GM21723 (cell line): Measurements from ENCODE around the gene CDKL2.
"Not testable (repeated sequence)": the region's sequence is repeated elsewhere in the genome, so short reads cannot be mapped to it uniquely, and the experiment has no call there.

Source experiments
- ATAC-seq: cut with Tn5 transposase; IDR thresholded peaks from one replicate; pipeline ENCODE4 v1.9.1; 2021; ENCODE audit warnings: mild to moderate bottlenecking, moderate library complexity; ENCODE audit not compliant: unreplicated experiment

Gene CDKL2

DNA sequence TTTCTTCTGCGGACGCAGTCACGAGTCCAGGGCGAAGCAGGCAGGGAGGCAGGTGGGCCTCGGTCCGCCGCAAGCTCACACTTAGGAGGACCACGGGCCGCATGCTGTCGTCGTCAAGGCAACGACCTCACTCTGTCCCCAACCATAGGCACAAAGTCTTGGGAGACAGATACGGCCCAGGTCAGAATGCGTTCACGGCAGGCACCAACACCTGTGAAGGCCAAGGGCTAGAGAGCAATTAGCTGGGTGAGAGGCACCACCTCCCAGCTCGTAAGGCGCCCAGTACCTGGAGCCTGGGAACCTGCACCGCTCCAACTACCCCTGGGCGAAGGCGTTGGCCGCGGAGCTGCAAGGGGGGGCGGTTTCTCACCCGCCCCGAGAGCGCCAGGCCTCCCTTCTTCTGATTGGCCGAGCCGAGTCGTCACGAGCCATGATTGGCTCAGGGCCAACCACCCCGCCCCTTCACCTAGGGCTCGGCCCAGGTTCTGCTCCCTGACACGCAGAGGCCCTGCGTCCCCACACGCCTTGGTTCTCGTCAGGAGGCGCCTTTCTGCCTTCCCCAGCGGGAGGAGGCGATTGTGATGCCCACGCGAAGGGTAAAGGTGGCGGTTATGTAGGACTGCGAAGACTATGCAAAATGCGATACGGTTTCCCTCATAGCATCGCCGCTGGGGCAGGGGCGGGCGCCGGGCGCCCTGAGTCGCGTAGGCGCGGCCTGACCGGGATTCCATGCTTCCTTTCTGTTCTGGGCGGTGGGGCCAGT is at the start of gene CDKL2:
Gene CDKL2 (minus strand): TSS at position 355 of the 763 bp plus-strand sequence. CDS start 4,540 bp downstream, outside the sequence.
- peak; percentile 99 for ATAC-seq

DNA sequence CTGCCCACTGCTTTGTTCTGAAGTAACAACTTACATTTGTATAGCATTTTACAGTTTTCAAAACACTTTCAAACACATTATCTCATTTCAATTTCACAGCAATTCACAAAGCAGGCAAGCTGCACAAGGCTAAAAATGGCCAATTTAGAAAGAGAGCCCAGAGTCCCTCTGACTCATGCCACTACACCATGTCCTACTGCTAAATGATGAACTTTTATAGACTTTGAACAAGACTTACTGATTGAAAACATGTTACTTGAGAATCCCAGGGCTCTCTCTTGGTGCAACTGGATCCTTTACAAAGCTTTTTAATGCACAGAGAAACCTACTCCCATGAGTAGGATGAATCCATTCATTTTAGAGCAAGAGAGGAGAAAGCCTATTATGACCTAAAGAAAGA is 48.6 kb upstream of the CDKL2 start:
- no peak for ATAC-seq

DNA sequence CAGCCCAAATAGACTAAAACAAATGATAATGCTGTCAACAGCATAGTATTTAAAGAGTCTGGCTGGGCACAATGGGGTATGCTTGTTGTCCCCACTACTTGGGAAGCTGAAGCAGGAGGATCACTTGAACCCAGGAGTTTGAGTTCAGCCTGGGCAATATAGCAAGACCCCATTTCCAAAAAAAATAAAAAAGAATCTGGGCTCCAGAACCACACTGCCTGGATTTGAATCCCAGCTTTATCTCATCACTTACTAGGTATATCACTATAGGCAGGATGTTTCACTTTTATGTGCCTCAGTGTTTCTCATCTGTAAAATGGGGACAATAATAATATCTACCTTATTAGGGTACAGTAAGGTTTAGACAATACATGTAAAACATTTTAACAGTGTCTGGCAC is 48.1 kb upstream of the CDKL2 start:
- ATAC-seq: no peak

DNA sequence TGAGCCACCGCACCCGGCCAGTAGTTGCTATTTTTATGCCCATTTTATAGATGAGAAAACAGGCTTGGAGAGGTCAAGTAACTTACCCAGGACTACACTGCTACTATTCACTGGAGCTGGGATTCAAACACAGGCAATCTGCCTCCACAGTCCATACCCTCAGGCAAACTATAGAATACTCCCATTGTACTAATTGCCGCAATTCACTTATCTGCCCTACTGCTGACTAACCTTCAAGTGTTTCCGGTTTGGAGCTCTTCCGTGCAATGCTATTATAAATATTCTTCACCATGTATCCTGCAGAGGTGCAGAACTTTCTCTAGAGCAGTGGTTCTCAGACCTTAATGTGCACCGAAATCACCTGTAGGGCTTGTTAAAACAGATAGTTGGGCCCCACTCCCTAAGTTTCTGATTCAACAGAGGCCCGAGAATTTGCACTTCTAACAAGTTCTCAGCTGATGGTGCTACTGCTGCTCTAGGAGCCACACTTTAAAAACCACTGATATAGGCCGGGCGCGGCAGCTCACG is 44.7 kb upstream of the CDKL2 start:
- no peak for ATAC-seq

DNA sequence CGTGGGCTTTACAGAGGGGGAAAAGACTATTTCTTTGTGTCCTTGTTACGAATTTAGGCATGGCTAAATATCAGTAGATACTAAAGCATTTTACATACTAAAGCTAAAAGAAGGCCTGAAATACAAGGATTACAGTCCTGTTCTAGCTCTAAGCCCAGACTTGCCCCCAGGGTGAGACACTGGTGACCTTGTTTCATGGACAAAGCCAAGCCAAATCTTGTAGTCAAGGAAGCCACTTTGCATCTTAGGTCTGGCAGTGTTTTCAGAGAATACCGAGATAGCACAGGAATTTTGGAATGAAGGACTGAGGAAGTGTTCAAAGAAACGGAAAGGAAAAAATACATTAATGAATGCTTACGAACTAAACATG is 43.6 kb upstream of the CDKL2 start:
- no peak for ATAC-seq

DNA sequence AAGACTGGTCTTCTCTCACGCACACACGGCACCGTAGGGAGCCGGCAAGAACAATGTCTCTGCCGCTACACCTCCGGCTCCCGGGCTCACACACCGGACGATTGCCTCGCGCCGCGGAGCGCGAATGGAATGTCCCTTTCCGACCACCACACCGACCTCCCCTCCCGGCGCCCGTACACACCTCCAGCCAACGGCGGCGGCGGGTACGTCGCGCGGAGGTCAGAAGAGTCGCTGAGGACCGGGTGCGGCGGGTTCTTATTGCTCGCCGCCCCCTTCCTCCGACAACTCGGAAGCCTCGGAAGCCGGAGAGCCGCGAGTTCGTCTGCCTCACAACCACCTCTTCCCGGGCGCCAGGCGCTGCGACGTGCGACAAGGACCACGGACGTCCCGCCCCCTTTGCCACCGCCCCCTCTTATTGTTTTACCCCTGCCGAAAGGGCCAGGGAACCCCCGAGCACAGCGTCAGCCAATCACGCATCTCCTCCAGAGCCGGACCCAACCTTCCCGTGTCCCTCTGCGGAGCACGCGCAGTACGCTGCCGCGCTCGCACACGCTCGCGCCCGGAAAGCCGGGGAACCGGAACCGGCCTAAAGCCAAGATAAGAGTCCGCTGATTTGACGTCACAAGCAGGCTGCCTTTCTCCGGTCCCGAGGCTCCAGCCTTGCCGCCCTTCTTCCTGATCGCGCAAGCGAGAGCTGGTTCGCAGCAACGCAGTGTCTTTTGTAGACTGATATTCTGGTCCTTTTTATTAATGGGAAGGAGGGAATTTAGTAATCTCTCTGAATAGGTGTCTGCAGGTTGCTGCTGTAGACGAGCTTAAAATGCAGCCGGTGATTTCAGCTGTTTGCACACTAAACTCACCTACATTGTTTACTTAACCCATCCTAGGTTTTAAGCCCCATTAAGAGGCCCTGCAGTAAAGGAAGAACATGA is 43.0 kb upstream of the CDKL2 start, which contains the start of gene G3BP2:
Gene G3BP2 (minus strand): TSS at position 385 of the 932 bp plus-strand sequence. CDS start 11,386 bp downstream, outside the sequence.
- ATAC-seq: peak; percentile 92

DNA sequence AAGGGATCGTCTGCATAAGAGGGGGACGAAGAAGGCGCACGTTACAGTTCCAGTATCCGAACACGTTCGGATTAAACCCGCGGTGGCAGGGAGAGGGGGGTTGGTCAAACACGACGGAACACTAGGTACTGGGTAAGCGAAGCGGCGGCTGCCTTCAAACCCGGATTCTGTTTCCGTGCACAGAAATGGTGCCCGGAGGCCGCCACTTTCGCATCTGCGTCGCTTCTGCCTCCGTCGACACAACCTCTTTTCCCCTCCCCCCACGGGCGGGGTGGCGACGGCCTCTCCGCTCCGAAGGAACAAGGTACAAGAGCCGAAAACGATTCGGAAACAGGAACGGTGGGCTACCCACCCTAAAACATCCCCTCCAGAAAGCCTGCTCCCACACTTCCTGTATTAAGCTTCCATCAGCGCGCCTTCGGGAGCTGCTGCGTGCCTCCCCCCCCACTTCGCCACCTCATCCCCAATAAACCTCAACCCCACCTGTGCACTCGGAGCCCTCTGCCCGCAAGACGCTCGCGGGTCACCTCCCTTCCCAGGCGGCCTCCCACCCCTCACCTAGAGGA is 42.2 kb upstream of the CDKL2 start:
- peak; percentile 35 for ATAC-seq

DNA sequence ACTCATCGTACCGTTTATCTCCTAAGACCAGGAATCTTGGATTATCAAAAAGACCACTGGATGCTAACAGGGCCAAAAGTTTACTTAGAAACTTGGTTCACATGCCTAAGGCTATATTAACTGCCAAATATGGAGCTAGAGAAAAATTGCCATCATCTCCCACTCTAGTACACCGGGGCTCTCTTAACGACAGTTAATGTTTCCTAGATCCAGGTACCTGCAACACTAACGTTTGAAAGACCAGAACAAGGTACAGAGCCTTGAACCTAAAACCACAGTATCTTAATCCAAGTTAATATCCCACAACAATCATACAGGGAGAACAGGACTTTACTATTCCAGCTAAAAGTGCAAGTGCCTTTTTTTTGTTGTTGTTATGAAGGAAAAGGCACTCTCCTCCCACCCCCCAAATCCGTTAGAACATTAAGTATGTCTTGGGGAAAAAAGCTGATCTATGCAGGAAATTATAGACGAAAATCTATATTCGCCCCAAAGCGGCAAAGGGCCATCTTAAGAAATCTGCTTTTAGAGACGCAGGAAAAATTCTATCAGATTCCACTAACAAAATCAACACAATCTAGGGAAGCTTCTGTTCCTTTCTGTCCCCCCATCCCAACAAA is 41.6 kb upstream of the CDKL2 start:
- ATAC-seq: no peak

DNA sequence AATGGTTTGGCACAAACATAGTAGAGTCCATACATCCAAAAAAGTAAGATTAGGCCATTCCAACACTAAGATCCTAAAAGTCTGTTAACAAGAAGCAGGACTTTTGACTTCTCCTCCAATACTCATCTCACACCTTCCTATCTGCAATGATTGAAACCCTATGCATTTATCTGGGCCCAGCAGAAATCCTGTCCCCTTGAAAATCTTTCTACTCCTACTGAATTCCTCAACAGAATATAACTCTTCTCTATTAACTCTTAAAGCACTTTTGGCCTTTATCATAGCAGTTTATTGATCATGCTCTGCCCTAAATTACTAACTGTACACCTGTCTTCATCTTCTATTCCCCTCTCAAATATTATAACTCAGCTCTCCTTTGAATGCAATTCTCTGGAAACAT is 38.3 kb upstream of the CDKL2 start:
- no peak for ATAC-seq

DNA sequence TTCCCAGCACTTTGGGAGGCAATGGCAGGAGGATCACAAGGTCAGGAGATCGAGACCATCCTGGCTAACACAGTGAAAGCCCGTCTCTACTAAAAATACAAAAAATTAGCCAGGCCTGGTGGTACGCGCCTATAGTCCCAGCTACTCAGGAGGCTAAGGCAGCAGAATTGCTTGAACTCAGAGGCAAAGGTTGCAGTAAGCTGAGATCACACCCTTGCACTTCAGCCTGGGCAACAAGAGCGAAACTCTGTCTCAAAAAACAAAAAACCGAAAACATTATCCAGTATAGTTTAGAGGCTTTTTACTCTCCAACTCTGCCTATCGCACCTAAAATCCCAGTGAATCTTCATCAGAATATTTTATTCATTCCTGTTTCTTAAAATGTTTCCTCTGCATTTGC is 37.3 kb upstream of the CDKL2 start:
- ATAC-seq: not testable (repeated sequence)

DNA sequence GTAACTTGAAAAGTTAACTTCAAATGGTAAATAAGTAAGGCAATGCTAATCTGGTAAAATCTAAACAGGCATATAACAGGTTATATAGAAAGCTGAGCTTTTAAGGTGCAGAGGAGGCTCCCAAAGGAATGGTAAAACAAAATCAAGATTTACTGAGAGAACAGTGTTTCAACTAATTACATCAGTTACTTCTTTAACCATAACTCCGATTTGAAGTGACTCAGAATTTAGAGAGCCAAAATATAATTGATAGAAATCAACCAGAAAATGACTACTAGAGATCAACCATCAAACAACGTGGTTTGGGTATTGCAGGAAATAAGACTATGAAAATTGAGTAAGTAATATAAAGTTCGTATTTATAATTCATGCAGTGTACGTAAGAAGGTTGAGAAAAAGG is 36.0 kb upstream of the CDKL2 start:
- ATAC-seq: no peak

DNA sequence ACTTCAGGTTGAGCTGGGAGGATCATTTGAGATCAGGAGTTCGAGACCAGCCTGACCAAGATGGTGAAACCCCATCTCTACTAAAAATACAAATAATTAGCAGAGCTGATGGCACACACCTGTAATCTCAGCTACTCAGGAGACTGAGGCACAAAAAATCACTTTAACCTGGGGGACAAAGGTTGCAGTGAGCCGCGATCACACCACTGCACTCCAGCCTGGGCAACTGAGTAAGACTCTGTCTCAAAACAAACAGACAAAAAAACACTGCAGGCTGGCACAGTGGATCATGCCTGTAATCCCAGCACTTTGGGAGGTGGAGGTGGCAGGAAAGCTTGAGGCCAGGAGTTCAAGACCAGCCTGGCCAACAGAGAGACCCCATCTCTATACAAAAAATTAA is 34.3 kb upstream of the CDKL2 start:
- ATAC-seq: not testable (repeated sequence)

DNA sequence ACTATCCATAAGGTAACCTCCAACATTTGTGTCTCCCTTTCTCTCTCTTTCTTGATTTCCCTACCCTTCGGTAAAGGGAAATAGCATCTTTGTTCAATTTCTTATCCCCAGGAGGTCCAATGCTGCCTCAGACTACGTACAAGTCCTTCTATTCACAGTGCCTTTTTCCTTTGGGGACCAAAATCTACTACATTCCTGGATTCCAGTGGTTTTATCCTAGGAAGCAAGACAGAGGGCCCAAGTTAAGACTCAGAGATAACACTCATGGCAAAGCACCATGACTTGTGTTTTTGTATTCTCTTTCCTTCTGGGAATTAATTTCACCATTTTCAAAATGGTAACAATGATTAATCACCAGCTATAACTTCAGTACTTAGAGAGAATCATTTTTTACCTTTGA is 32.3 kb upstream of the CDKL2 start:
- ATAC-seq: no peak

DNA sequence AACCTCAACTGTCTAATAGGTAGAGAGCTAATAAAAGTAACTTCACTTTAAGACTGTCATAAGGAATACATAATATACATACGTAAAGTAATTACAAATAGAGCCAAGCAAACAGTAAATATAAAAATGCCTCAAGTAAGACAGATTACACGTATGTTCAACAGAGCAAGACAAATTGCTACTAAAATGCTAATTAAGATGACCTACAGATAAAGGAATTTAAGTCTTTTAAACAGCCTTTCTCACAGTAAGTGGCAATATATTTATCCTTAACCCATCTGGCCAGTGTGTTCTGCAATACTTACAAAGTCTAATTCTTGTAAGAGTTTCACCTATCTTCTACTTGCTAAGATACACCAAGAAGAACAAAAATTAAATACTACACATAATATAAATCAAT is 30.2 kb upstream of the CDKL2 start:
- ATAC-seq: no peak

DNA sequence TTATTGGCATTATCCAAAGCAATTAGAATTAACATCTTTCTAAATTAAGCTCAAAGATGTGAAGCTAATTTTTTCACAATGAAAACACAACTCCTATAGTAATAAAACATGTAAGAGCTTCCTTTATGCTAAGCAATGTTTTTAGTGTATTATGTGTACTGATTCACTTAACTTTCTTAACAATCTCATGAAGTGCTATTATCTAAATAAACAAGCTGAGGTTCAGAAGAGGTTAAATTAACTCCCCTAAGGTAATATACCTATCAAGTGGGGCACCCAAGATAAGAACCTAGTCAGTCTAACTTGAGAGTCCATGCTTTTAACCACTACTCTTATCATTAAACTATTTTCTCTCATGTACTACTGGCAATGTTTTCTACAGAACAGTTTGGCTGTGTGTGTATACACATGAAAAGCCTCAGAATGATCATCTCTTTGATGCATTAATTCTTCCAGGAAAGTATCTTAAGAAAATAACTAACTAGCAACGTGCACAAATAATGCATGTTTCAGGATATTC is 29.2 kb upstream of the CDKL2 start:
- ATAC-seq: no peak

DNA sequence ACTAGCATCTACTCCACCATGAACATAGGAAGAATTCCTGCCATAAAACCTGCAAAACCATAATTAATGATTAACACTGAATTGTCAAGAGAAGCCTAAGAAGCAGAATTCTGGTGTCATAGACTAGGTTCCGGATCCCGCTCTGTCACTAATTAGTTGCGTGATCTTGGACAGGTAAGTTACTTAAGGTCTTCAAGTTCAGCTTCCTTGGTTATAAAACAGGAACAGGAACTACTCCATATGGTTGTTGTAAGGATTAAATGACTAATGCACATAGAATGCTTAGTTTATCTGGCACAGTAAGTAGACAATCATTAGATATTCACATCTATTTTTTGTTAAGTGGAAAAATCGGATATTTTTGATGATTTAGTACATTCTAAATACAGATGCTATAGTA is 28.5 kb upstream of the CDKL2 start:
- no peak for ATAC-seq

DNA sequence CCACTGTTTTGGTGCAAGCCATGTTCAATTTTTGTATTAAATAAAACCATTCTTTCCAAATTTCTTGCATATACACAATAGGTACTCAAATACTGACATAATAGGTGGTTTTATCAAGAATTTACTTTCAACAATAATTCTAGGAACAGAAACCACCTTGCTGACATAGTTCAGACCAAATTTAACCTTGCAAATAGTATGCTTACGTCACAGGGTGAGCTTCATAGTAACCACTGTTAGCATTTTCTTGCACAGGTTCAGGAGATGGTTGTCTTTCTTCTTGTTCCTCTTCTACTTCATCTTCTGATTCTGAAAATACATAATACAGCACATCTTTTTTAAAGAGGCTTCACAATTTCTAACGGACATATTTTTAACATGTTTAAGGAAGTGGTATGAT is 25.2 kb upstream of the CDKL2 start:
- peak; percentile 47 for ATAC-seq

DNA sequence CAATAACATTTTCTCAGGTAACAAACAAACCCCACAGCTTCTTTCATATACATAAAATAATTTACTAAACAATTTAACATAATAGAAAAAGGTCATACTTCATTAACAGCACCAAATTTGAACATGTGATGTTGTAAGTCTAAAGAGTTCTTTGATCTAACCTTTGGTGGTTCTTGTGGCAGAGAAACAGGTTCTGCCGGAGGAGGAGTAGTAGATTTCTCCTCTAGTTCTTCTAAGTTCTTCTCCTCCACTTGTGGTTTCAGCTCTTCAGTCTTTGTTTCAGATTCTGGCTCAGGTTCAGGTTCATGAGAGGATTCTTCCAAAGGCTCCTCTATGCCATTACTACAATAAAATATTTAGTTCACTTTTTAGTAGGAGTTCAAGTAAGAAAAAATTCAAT is 24.6 kb upstream of the CDKL2 start:
- ATAC-seq: no peak

DNA sequence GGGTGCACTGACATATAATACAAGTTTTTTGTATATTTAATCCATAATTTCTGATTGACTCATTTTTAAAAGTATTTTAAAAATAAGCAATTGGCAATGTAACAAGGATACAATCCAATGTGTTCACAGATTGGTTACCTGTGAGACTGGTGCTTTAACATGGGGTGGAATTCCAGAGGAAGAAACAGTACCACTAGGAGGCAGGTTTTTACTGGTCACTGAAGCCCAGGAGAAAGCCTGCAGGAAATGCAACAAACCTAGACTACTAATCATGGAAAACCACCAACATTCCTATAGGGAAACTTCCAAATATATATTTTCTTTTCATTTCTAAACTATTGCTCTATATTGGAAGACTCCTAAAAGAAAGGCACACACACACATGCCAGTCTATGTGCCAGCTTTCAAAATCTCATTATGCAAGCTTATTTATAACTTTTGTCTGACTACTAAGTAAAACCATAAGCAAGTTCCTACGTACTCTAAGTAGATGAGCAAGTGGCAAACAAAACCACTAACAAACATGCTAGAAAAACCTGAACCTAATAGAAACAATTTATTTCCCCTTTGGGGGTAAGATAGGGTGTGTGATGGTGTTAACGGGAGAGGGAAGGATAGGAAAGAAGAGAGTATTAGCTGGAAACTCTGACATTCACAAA is 23.6 kb upstream of the CDKL2 start:
- no peak for ATAC-seq

DNA sequence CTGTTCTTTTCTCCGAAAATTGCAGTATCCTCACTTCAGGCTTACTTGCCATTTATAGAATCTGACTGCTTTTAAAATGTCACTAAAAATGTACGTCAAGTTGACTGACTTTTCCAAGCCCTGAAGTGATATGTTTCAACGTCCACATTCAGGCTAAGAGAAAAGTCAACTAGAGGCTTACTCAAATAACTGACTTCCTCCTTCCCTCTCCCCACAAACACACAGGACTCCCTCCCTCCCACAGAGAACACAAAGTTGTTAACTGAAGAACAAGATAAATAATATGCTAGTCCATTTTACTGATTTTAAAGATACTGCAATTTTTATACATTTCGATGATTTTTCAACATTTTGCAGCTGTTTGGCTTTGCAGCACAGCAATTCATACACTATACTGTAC is 13.8 kb upstream of the CDKL2 start:
- ATAC-seq: no peak
